Omental fat pad (tissue), 4 donors: ENCODE measurements around the gene ACIN1. TPM values are rescaled to one million over a fixed set of nuclear protein-coding genes. Genes with fewer than 3 reads are reported as not detected.

Experiments
- ATAC-seq: fragments of 150-250 bp; one replicate; pipeline ENCODE4 v1.9.1; 2016; ENCODE audit warnings: mild to moderate bottlenecking, moderate library complexity; ENCODE audit not compliant: low FRiP score
- DNase-seq: peaks from one replicate; pipeline ENCODE4 v3.0.0-alpha.2; 2019; ENCODE audit warnings: low spot score
- total RNA-seq, 4 donors: library from RNA; depleted of rRNA; stranded (reverse); fragments of >200 nt; gene quantifications; one replicate each; pipeline ENCODE4 v1.1.0, GENCODE V29; 2016
- TF ChIP-seq, protein P1 (sequence below), 3 donors: fragments of 450-650 bp; IDR thresholded peaks; one replicate each; pipeline ENCODE4 v1.5.1; 2016 to 2017; ENCODE audit warnings: antibody characterized with exemption in 3 of 3, mild to moderate bottlenecking in 3 of 3, moderate library complexity in 2 of 3

Gene ACIN1
- total RNA-seq, 4 donors from 2014 or later: 85.6 to 143 (median 120) TPM

GRCh38 chr14:23057757-23058653 lies 36.9 kb downstream of the ACIN1 start:
- DNase-seq (peak; percentile 66), ATAC-seq (peak; percentile 69)
- TF ChIP-seq, protein P1, sequence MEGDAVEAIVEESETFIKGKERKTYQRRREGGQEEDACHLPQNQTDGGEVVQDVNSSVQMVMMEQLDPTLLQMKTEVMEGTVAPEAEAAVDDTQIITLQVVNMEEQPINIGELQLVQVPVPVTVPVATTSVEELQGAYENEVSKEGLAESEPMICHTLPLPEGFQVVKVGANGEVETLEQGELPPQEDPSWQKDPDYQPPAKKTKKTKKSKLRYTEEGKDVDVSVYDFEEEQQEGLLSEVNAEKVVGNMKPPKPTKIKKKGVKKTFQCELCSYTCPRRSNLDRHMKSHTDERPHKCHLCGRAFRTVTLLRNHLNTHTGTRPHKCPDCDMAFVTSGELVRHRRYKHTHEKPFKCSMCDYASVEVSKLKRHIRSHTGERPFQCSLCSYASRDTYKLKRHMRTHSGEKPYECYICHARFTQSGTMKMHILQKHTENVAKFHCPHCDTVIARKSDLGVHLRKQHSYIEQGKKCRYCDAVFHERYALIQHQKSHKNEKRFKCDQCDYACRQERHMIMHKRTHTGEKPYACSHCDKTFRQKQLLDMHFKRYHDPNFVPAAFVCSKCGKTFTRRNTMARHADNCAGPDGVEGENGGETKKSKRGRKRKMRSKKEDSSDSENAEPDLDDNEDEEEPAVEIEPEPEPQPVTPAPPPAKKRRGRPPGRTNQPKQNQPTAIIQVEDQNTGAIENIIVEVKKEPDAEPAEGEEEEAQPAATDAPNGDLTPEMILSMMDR (IDR thresholded peaks at IDR 0.05): peak in 2 of 3 donors; percentile 3 to 90

DNA sequence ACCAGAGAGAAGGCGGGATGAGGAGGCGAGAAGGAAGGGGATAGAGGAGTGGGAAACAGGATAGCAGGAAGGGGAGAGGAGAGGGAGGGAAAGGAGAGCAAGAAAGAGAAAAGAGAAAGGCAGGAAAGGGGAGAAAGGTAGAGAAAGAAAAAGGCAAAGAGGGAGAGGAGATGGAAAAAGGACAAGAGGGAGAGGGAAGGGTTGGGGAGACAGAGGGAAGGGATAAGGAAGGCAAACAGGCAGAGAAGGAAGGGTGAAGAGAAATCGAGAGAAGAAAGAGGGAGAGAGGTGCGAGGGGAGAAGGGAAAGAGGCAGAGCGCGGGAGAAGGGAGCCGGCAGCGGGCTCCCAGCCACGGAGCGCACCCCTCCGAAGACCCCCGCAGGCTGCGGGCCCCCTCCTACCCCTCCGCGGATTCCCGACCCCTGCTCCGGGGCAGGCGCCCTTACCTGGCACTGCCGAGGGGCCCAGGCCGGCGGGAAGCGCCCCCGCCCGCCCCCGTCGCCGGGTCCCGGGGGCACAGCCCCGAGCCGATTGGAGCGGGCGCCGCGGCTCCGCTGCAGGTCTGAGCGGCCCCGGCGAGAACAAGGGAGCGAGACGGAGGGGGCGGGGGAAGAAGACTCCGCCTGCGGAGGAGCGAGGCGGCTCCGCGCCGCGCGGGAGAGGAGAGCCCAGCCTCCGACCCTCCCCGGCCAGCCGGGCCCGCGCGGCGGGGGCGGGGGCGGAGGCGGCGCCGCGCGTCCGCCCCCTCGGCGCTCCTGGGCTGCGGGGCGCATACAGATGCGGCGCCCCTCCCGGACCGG lies 37.8 kb downstream of the ACIN1 start, which contains the start of gene CDH24:
CDH24 (minus strand) TSS at position 565 of the 801 bp plus-strand sequence. CDS start 1,787 bp downstream, outside the sequence.
- DNase-seq: no peak
- TF ChIP-seq, protein P1 (IDR thresholded peaks at IDR 0.05): no peak

GRCh38 chr14:23056145-23056955 lies 38.6 kb downstream of the ACIN1 start:
- TF ChIP-seq, protein P1 (IDR thresholded peaks at IDR 0.05): peak in 2 of 3 donors; percentile 36 to 61
- ATAC-seq (peak; percentile 66), DNase-seq (no peak)

More for the DNA sequence above, 37.8 kb downstream of the ACIN1 start, which contains the start of gene CDH24:
- ATAC-seq: peak; percentile 67

- ATAC-seq: no peak
- no peak for DNase-seq
Observed at GRCh38 chr14:23055621-23056144, 39.3 kb downstream of the ACIN1 start.

GRCh38 chr14:23055147-23055550 lies 39.8 kb downstream of the ACIN1 start:
- no peak for ATAC-seq
- TF ChIP-seq, protein P1 (IDR thresholded peaks at IDR 0.05): no peak
- DNase-seq: no peak

More at GRCh38 chr14:23055621-23056144, 39.3 kb downstream of the ACIN1 start:
- TF ChIP-seq, protein P1 (IDR thresholded peaks at IDR 0.05): no peak
